ENCODE results near the gene PML.

DNA sequence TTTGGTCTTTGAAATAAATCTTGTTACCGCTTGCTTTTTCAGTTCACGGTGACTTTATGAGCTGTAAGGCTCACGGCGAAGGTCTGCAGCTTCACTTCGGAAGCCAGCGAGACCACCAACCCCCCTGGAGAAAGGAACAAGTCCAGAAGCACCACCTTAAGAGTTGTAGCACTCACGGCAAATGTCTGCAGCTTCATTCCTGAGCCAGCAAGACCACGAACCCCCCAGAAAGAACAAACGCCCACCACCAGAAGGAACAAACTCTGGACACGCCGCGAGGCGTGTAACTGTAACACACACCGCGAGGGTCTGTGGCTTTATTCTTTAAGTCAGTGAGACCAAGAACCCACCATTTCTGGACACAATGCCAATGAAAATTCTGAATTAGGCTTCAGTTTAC lies 59.0 kb downstream of the PML start:
- TF ChIP-seq CTCF (conservative IDR thresholded peaks at IDR 0.05) = no peak
- no peak for TF ChIP-seq EZH2 (IDR thresholded peaks at IDR 0.05; ENCODE audit: low read depth)

Data from PC-9 (cell line).